Neural cell (in vitro differentiated cells): Measurements from ENCODE around the gene NUDT21. TPM values are rescaled to one million over a fixed set of nuclear protein-coding genes. Genes with fewer than 3 reads are reported as not detected.
"Not testable (repeated sequence)": the region's sequence is repeated elsewhere in the genome, so short reads cannot be mapped to it uniquely, and the experiment has no call there.

Experiments
- H2AFZ ChIP-seq: fragments of 200-600, 300-800 bp; sonication (generic), shearing (Covaris generic); 2 replicates; pipeline ENCODE4 v1.6.0; 2014; ENCODE audit warnings: low read depth, mild to moderate bottlenecking, antibody characterized with exemption, low read length, moderate library complexity
- H3F3A ChIP-seq: fragments of 200-600 bp; shearing (Covaris generic); 2 replicates; pipeline ENCODE4 v1.6.1; 2016; ENCODE audit warnings: mild to moderate bottlenecking, moderate library complexity, mixed read lengths, antibody characterized with exemption, low read length; ENCODE audit not compliant: insufficient read depth, poor library complexity, severe bottlenecking
- H3K27ac ChIP-seq: fragments of 200-600, 300-800 bp; sonication (generic), shearing (Covaris generic); 2 replicates; pipeline ENCODE4 v1.5.1; 2014; ENCODE audit warnings: mild to moderate bottlenecking, low read length, moderate library complexity
- H3K27me3 ChIP-seq: fragments of 300-800, 200-600 bp; sonication (generic), shearing (Covaris generic); 2 replicates; pipeline ENCODE4 v1.6.0; 2014; ENCODE audit warnings: mild to moderate bottlenecking, low read depth, low read length, moderate library complexity; ENCODE audit not compliant: insufficient read depth
- H3K36me3 ChIP-seq: fragments of 300-800, 200-600 bp; sonication (generic), shearing (Covaris generic); 2 replicates; pipeline ENCODE4 v1.5.1; 2014; ENCODE audit warnings: mild to moderate bottlenecking, antibody characterized with exemption, low read length, moderate library complexity; ENCODE audit not compliant: insufficient read depth
- H3K4me2 ChIP-seq: fragments of 300-800, 200-600 bp; sonication (generic), shearing (Covaris generic); 2 replicates; pipeline ENCODE4 v1.6.0; 2014; ENCODE audit warnings: mild to moderate bottlenecking, low read length
- H3K4me3 ChIP-seq: fragments of 300-800, 200-600 bp; sonication (generic), shearing (Covaris generic); 2 replicates; pipeline ENCODE4 v1.5.1; 2014; ENCODE audit warnings: mild to moderate bottlenecking, low read length, moderate library complexity
- H3K79me2 ChIP-seq: fragments of 200-600 bp; shearing (Covaris generic); replicated peaks from 2 replicates; pipeline ENCODE4 v1.6.0; 2014; ENCODE audit warnings: mild to moderate bottlenecking, low read length, moderate library complexity; ENCODE audit not compliant: insufficient read depth
- H3K9ac ChIP-seq: fragments of 300-800, 200-600 bp; sonication (generic), shearing (Covaris generic); 2 replicates; pipeline ENCODE4 v1.6.1; 2016; ENCODE audit warnings: mild to moderate bottlenecking, low read length, mixed read lengths
- H3K9me2 ChIP-seq: fragments of 200-600 bp; shearing (Covaris generic); 2 replicates; pipeline ENCODE4 v1.6.1; 2016; ENCODE audit warnings: mild to moderate bottlenecking, low read length, mixed read lengths; ENCODE audit not compliant: insufficient read depth
- H3K9me3 ChIP-seq: fragments of 200-600, 300-800 bp; sonication (generic), shearing (Covaris generic); 2 replicates; pipeline ENCODE4 v1.6.1; 2016; ENCODE audit warnings: mild to moderate bottlenecking, mixed run types, low read length, moderate library complexity, mixed read lengths
- H4K20me1 ChIP-seq: fragments of 200-600 bp; shearing (Covaris generic); 2 replicates; pipeline ENCODE4 v1.6.1; 2016; ENCODE audit warnings: mild to moderate bottlenecking, mixed run types; ENCODE audit not compliant: insufficient read depth
- EP300 ChIP-seq: fragments of 450-650 bp; conservative IDR thresholded peaks from 2 replicates; pipeline ENCODE4 v1.6.1; 2014; ENCODE audit warnings: antibody characterized with exemption, mild to moderate bottlenecking, moderate library complexity; ENCODE audit not compliant: poor library complexity, severe bottlenecking
- EZH2 ChIP-seq: fragments of 200-600, 300-800 bp; shearing (Covaris generic), sonication (generic); IDR thresholded peaks from 2 replicates; pipeline ENCODE4 v1.6.1; 2014; ENCODE audit warnings: antibody characterized with exemption, low read length, borderline replicate concordance, mild to moderate bottlenecking; ENCODE audit not compliant: insufficient read depth, poor library complexity, severe bottlenecking
- MXI1 ChIP-seq: fragments of 450-650 bp; conservative IDR thresholded peaks from 2 replicates; pipeline ENCODE4 v1.6.1; 2014; ENCODE audit warnings: antibody characterized with exemption, mild to moderate bottlenecking; ENCODE audit not compliant: poor library complexity, severe bottlenecking
- POLR2AphosphoS5 ChIP-seq: IDR thresholded peaks from 2 replicates; pipeline ENCODE4 v1.6.1; 2012
- RAD21 ChIP-seq: fragments of 450-650 bp; conservative IDR thresholded peaks from 2 replicates; pipeline ENCODE4 v1.6.1; 2014; ENCODE audit warnings: antibody characterized with exemption, mild to moderate bottlenecking, moderate library complexity
- REST ChIP-seq: IDR thresholded peaks from 2 replicates; pipeline ENCODE4 v1.6.1; 2012; ENCODE audit warnings: borderline replicate concordance
- SMC3 ChIP-seq: fragments of 450-650 bp; conservative IDR thresholded peaks from 2 replicates; pipeline ENCODE4 v1.6.1; 2014; ENCODE audit warnings: antibody characterized with exemption, mild to moderate bottlenecking, moderate library complexity; ENCODE audit not compliant: poor library complexity
- TAF1 ChIP-seq: IDR thresholded peaks from 2 replicates; pipeline ENCODE4 v1.6.1; 2012; ENCODE audit warnings: low read depth
- polyA plus RNA-seq: library from polyadenylated mRNA; depleted of rRNA; stranded (reverse); fragments of >200 nt; gene quantifications from 2 replicates; pipeline ENCODE4 v1.2.3, GENCODE V29; 2014
- TF ChIP-seq, protein P1 (sequence below): fragments of 450-650 bp; IDR thresholded peaks from 2 replicates; pipeline ENCODE4 v1.5.1; 2014; ENCODE audit warnings: antibody characterized with exemption, mild to moderate bottlenecking, moderate library complexity; ENCODE audit not compliant: poor library complexity, severe bottlenecking

NUDT21 gene
- polyA plus RNA-seq, 1 donor from 2014 or later: 192 TPM

DNA sequence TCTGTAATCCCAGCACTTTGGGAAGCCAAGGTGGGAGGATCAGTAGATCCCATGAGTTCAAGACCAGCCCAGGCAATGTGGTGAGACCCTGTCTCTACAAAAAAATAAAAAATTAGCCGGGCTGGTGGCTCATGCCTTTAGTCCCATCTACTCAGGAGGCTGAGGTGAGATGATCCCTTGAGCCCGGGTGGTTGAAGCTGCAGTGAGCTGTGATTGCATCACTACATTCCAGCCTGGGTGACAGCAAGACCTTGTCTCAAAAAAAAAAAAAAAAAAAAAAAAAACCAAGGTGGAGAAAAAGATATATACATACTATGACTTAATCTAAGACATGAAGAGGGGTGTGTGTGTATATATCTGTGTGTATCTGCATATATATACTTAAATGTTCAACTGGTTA, 42.0 kb upstream of the NUDT21 start:
- Histone ChIP-seq H3F3A (no peaks in the 10 kb centered on the region), H3K9me2 (no peaks in the 10 kb centered on the region), H3K27ac (no peak overlapping the region), H3K27me3 (no peaks in the 10 kb centered on the region), H3K4me3 (no peak overlapping the region), H3K4me2 (no peak overlapping the region), H3K36me3 (peaks cover 7% of the 10 kb centered on the region), H3K79me2 (no peaks in the 10 kb centered on the region), H2AFZ (no peak overlapping the region), H4K20me1 (no peaks in the 10 kb centered on the region), H3K9ac (no peak overlapping the region), H3K9me3 (no peaks in the 10 kb centered on the region)
- TF ChIP-seq POLR2AphosphoS5 (no peak), TAF1 (no peak), RAD21 (no peak), MXI1 (no peak), EZH2 (no peak), REST (no peak), SMC3 (no peak), EP300 (no peak)
- TF ChIP-seq, protein P1, sequence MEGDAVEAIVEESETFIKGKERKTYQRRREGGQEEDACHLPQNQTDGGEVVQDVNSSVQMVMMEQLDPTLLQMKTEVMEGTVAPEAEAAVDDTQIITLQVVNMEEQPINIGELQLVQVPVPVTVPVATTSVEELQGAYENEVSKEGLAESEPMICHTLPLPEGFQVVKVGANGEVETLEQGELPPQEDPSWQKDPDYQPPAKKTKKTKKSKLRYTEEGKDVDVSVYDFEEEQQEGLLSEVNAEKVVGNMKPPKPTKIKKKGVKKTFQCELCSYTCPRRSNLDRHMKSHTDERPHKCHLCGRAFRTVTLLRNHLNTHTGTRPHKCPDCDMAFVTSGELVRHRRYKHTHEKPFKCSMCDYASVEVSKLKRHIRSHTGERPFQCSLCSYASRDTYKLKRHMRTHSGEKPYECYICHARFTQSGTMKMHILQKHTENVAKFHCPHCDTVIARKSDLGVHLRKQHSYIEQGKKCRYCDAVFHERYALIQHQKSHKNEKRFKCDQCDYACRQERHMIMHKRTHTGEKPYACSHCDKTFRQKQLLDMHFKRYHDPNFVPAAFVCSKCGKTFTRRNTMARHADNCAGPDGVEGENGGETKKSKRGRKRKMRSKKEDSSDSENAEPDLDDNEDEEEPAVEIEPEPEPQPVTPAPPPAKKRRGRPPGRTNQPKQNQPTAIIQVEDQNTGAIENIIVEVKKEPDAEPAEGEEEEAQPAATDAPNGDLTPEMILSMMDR: no peak

GRCh38 chr16:56491657-56492261, 40.6 kb upstream of the NUDT21 start:
- Histone ChIP-seq H3K27ac (no peak overlapping the region), H2AFZ (no peak overlapping the region), H3K27me3 (no peaks in the 10 kb centered on the region), H3F3A (no peaks in the 10 kb centered on the region), H4K20me1 (no peaks in the 10 kb centered on the region), H3K4me3 (no peak overlapping the region), H3K9me3 (no peaks in the 10 kb centered on the region), H3K4me2 (no peak overlapping the region), H3K79me2 (no peaks in the 10 kb centered on the region), H3K9ac (no peak overlapping the region), H3K36me3 (peaks cover 7% of the 10 kb centered on the region), H3K9me2 (no peaks in the 10 kb centered on the region)
- TF ChIP-seq SMC3: no peak
- TF ChIP-seq POLR2AphosphoS5: no peak
- TF ChIP-seq EP300: no peak
- TF ChIP-seq TAF1: no peak
- no peak for TF ChIP-seq RAD21
- TF ChIP-seq MXI1: no peak
- no peak for TF ChIP-seq EZH2
- TF ChIP-seq, protein P1: no peak
- no peak for TF ChIP-seq REST

DNA sequence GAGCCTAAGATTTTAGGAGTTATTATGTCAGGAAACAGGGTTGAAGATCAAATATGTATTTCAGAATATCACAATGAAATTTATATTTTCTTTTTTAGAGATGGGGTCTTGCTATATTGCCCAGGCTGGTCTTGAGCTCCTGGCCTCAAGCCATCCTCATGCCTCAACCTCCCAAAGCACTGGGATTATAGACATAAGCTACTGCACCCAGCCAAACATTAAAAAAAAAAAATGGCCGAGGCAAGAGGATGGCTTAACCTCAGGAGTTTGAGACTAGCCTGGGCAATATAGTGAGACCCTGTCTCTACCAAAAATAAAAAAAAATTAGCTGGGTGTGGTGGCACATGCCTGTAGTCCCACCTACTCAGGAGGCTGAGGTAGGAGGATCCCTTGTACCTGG, 37.7 kb upstream of the NUDT21 start:
- not testable (repeated sequence) for H3K4me2 ChIP-seq, H3F3A ChIP-seq, H3K9ac ChIP-seq, H2AFZ ChIP-seq, H3K9me3 ChIP-seq, H4K20me1 ChIP-seq, H3K27ac ChIP-seq, H3K4me3 ChIP-seq, H3K79me2 ChIP-seq, H3K27me3 ChIP-seq, H3K9me2 ChIP-seq
- peaks cover 15% of the 10 kb centered on the region for H3K36me3 ChIP-seq
